Fibroblast of skin of scalp (primary cell): Measurements from ENCODE around the gene HES1.
A peak's percentile ranks its signal among the peaks of the same experiment; 100 is the strongest.

ENCODE experiments used
- DNase-seq: peaks from one replicate; pipeline ENCODE4 v3.0.0-alpha.2; 2013

The HES1 gene

DNA sequence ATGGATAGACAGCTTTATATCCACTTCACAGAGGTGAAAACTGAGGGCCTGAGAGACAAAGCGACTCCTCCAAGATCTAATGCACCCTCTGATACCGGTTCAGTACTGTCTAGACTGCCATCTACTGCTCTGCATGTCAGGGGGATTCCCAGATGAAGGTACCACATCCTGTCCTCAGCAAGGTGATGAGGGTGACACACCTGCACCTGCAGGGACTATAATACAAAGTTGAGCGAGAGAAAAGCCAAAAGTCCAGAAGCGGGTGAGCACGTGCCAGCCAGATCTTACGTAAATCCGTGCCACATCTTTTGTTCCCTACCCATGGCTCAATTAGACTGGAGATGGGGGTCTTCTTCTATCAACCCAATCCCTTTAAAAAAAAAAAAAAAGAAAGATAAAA, 32.4 kb upstream of the HES1 start:
- no peak for DNase-seq

GRCh38 chr3:194103983-194104751, 31.8 kb upstream of the HES1 start:
- DNase-seq: no peak

DNA sequence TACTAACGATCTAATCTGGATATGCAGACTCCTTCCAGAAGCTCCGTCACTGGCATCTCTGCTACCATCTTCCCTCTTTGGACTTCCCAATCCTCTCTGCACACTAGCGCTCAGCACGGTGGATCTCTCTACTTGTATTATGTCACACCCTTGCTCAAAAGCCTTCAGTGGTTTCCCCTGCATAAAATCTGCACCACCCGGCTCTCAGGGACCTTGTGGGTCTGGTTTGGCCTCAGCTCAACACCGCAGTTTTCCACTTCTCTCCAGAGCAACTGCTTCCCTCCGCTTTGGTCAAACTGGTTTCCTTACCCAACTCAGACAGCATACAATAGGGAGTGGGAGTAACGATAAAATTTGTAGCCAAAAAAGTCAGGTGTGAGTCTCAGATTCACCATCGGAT, 30.7 kb upstream of the HES1 start:
- no peak for DNase-seq

DNA sequence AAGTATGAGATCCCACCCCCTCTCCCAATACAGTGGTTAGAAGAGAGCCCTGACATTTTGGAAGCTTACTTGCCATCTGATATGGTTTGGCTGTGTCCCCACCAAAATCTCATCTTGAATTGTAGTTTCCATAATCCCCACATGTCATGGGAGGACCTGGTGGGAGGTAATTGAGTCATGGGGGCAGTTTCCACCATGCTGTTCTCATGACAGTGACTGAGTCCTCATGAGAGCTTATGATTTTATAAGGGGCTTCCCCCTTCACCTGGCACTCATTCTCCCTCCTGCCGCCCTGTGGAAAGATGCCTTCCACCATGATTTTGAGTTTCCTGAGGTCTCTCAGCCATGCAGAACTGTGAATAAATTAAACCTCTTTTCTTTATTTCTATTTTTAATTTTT, 28.8 kb upstream of the HES1 start:
- no peak for DNase-seq

- DNase-seq: no peak
These were observed 26.6 kb upstream of the HES1 start for GRCh38 chr3:194109192-194109863.

GRCh38 chr3:194110483-194110882, 25.5 kb upstream of the HES1 start:
- no peak for DNase-seq

DNA sequence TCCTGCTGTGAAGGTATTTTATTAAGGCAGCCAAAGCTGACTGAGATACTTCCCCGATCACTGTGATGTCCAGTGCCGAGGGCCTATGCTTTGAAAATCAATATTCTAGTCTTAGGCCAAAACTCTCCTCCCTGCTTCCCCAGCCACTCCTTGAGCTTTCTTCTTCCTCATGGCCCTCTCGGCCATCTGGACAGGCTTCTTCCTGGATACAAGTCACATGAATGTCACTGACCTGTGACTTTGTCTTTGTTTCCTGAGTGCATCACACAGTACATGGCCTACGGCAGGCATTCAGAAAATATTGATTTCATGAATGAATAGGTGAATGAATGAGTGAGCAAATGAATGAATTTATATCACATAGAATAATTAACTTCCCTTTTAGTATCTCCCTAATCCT, 24.6 kb upstream of the HES1 start:
- no peak for DNase-seq

DNA sequence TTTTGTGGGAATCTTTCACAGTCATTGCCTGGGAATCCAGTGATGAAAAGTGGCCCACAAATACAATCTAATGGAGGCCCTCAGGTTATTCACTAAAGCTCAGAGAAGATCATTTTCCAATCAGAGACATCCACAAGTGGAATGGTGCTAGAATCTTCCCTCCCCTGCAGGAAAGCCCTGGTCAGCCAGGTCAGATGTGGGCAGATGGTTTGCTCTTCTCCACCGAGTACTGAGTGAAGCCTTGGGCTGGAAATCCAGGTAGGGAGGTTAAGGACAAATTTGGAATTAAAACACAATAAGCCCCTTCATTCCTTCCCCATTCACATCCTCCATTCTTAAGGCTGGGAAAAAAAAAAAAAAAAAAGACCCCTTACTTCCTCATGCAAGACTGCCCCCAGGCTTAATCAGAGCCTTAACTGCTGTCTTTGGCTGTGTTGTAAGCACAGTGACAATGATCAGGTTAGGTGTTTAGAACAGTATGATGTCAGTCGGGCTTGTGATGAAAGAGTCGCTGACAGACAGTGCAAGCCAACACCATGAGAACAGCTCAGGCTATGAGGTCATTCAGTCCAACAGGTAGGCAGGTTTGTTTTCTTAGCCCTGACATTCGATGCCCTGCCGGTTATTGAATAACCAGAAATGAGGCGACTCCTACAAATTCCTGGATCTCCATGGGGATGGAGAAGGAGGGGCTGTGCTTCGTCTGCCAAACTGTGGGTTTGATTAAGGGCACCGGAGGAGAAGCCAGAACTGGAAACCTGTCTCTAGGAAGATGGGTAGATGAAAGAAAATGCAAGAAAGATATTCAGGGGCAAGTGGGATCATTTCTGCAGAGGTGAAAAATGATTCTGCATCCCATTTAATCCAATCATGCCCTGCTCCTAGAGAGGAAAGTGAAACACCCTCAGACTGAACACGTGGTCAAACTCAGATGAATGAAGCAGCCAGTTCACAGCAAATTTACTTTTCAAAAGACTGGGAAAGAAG, 23.5 kb upstream of the HES1 start:
- DNase-seq: no peak

DNA sequence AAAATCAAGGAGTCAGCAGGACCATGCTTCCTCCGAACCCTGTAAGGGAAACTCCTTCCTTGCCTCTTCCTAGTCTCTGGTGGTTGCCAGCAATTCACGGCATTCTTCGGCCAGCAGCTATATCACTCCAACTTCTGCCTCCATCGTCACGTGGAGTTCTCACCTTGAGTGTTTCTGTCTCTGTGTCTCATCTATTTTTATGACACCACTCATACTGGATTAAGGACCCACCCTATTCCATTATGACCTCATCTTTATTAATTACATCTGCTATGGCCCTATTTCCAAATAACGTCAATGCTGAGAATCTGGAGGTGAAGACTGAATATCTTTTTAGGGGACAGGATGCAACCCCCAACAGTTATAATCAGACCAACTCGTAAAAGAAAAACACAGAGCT, 21.8 kb upstream of the HES1 start:
- no peak for DNase-seq

DNA sequence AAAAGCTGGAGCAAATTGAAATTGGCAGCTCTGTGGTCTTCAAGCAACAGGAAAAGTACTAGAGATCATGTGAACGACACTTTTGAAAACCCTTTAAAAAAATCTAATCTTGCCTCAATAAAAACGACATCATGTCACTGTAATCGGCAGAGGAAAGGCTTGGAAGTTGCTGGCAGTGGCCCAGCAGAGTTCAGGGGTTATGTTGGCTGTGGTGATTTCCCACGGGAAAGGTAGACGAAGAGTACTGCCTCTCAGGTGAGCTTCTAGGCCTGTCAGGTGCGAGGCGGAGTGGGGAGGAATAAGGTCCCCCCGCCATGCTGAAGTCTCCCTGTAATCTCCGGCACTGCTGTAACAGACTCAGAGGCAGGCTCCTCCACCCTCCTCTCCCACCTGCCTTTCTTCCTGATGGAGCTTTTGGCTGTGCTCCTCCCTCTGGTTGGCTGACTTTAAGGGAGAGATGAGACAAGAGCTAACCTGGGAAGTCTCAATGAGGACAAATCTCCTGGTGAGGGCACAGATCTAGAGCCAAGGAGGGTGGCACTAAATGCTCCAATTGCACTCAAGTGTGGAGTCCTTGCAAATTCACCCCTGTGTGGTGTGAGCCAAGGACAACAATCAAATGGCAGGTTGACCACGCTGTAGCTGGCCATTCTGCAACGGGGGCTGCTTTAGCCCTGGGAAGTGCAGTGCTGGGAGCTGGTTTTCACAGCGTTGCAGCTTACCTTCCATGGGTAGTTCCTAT, 18.7 kb upstream of the HES1 start:
- DNase-seq: no peak

DNA sequence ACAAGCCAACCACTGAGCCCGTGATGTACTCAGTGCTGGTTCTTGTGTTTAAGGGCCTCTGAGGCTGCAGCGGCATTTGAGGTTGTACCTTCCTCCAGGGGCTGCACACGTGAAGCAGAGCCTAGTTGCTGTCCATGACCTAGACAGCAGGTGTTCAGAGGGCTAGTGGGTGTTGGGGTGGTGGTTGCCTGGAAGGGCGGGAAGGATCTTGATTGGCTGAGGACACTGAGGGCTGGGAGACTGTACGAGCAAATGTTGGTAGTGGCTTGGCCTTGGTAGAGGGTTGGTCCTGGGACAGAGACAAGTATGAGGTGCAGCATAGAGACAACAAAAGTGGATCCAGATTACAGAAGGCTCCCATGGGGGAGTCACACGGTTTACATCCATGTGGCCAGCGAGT, 17.0 kb upstream of the HES1 start:
- no peak for DNase-seq

GRCh38 chr3:194119831-194120590, 15.9 kb upstream of the HES1 start:
- DNase-seq: no peak

GRCh38 chr3:194120789-194121770, 14.9 kb upstream of the HES1 start:
- no peak for DNase-seq

GRCh38 chr3:194121891-194122631, 13.9 kb upstream of the HES1 start:
- no peak for DNase-seq

GRCh38 chr3:194123726-194124125, 12.2 kb upstream of the HES1 start:
- no peak for DNase-seq

GRCh38 chr3:194124193-194124592, 11.8 kb upstream of the HES1 start:
- DNase-seq: no peak

GRCh38 chr3:194125442-194125841, 10.5 kb upstream of the HES1 start:
- no peak for DNase-seq

GRCh38 chr3:194126790-194127189, 9.2 kb upstream of the HES1 start:
- no peak for DNase-seq

DNA sequence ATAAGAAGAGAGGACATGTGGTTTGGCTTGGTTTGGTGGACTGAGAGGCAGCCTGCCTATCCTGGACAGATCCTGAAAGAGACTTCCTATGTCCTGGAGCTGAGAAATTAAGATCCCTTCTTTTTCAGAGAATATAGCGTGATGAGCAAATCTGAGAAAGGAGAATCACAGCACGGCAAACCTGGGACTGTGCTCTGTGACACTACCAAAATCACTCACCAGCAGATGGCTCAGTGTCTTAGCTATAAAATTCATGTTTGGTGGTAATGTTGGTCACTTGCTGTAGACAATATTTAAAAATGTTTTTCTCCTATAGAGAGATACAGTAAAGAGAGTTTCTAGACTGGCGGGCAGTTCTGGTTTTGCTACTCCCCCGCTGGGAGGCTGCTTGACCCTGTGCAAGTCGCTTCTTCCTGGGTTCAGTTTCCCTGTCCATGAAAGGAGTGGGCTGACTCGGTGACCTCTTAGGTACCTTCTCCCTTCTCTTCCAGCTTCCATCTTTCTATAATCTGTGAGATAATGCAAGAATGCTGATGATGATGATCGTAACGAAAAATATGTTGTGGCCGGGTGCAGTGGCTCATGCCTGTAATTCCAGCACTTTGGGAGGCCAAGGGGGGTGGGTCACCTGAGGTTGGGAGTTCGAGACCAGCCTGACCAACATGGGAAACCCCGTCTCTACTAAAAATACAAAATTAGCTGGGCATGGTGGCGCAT, 7.6 kb upstream of the HES1 start:
- DNase-seq: peak; percentile 51
